Ishikawa (cell line): Measurements from ENCODE around the gene CTAGE9.
A peak's percentile ranks its signal among the peaks of the same experiment; 100 is the strongest.

Source experiments
- CEBPB ChIP-seq: IDR thresholded peaks from 2 replicates; pipeline ENCODE4 v1.6.1; 2012
- EP300 ChIP-seq: IDR thresholded peaks from 2 replicates; pipeline ENCODE4 v1.6.1; 2012; ENCODE audit warnings: borderline replicate concordance
- MAX ChIP-seq: IDR thresholded peaks from 2 replicates; pipeline ENCODE4 v1.6.1; 2012
- YY1 ChIP-seq: IDR thresholded peaks from 2 replicates; pipeline ENCODE4 v1.6.1; 2012; ENCODE audit warnings: low read depth
- ZBTB7A ChIP-seq: IDR thresholded peaks from 2 replicates; pipeline ENCODE4 v1.6.1; 2012; ENCODE audit warnings: low read depth

DNA sequence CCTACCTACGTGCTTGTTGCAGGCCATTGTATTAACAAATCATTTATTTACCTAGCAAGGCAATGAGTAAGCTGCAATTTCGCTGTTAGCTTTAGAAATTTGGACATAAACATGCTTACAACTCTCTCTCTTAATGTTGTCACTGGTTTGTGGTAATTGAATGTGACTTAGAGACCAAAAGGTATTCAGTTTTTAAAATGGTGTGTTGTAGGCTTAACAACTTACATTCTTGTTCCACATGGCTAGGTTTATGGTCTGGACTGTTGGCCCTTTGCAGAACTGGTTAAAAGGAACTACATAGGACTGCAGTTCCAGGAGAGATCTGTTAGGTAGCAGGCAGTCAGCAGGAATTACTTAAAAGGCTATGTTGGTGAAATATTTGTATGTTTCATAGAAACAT lies 10.3 kb upstream of the CTAGE9 start:
- TF ChIP-seq ZBTB7A, result no peak
- no peak for TF ChIP-seq EP300
- no peak for TF ChIP-seq MAX
- no peak for TF ChIP-seq CEBPB
- TF ChIP-seq YY1, result peak; percentile 40; the same call in 1 of the 2 replicates
